Activated CD8-positive, alpha-beta memory T cell treated with anti-CD3 and anti-CD28 coated beads, Interleukin-2, amount 50 U/mL, for 48 hours (primary cell): Measurements from ENCODE around the gene TNIK.

ENCODE experiments used
- DNase-seq: peaks from one replicate; pipeline ENCODE4 v3.0.0-alpha.2; 2020

Gene TNIK

DNA sequence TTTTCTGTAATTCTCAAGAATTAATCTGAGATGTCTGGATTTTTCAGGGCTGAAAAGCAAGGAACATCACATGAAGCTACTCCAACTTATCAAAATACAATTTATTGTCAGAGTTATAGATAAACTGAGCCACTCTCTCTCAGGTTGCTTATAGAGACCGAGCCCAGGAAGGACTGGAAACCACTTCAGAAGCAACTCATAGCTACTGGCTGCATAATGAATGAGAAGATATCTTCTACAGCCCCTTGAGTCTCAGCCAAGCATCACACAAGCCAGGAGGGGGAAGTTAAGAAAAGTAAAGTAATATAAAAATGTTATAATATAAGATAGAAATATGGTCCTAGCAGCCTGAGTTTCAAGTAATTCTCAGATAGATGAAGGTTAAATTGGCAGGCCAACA, 186.0 kb downstream of the TNIK start:
- DNase-seq, result no peak

DNA sequence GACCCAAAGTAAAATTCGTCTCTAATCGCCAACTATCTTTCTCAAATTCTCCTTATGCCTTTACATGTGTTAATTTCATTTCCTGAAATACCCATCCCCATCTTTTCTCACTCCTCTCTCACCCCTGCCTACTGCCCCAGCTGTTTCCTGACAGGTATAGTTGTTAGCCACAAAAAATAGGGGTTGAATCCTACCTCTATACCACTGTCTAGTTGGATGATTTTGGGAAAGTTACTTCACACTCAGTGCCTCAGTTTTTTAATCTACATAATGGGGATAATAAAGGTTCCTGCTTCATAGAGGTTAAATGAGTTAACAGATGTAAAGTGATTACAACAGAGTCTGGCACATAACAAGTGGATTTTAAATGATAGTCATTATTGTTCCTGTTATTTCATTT, 189.7 kb downstream of the TNIK start:
- no peak for DNase-seq

DNA sequence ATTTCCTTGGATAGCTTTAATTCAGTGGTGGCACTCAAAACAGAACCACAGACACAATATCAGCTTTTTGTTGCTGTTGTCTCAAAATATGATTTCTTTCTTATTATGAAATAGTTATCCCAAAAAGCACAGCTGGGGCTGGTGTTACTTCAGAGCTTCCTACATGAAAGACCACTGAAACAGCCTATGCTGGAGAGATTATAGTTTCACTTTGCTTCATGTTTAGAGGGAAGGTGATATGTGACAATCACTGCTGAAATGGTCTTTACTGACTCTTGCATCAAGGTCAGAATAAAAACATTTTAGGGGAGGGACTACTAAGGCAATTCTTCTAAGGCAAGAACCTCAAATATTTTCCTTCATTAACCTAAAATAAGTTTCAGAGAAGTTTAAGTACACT, 190.7 kb downstream of the TNIK start:
- no peak for DNase-seq

DNA sequence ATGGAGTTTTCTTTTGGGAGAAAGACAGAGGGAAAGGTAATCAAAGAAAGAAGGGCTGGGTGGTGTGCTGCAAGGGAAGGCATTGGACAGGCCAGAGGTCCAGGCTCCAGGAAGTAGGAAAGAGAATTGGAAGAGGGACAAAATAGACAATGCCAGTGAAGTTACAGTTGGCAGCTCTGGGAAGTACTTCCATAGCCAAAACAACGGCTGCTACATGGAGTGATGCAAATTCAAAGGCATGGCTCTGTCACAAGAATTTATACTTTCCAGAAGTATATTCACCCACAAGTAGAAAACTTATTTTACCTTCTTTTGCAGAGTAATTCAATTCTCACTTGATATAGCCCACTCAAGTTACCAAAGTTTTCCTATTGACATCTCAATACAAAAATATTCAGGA, 191.5 kb downstream of the TNIK start:
- DNase-seq, result no peak

DNA sequence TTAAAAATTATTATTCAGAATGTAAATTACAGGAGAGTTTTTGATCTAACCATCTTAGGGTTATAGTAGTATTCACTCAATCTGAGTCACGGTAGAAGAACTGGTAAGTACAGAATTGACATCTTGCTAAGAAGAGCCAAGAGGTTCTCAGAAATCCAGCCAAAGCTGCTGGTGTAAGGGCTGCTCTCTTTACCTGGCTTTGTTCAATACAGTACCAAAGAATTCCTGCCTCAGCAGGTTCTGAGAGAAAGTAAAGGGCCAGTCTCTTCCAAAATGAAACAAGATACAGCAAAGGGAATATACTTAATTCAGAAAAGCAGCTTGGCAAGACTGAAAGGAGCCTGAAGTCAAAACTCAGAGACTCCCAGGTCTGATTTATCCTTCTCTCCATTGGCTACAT, 193.1 kb downstream of the TNIK start:
- DNase-seq, result no peak

DNA sequence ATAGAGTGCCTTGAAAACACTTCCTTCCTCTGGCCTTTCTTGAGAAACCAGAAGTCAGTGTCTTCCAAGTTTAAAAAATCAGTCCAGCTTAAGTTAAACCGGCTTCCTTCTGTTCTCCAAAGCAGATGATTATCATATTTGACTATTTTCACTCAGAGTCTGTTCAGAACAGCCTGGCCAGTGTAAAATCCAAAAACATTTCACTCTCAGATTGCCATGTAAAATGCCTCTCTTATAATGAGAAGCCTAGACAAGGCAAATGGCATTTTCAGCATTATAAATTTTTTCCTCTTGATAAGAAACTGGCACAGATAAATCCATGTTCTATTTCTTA, 193.5 kb downstream of the TNIK start:
- no peak for DNase-seq

DNA sequence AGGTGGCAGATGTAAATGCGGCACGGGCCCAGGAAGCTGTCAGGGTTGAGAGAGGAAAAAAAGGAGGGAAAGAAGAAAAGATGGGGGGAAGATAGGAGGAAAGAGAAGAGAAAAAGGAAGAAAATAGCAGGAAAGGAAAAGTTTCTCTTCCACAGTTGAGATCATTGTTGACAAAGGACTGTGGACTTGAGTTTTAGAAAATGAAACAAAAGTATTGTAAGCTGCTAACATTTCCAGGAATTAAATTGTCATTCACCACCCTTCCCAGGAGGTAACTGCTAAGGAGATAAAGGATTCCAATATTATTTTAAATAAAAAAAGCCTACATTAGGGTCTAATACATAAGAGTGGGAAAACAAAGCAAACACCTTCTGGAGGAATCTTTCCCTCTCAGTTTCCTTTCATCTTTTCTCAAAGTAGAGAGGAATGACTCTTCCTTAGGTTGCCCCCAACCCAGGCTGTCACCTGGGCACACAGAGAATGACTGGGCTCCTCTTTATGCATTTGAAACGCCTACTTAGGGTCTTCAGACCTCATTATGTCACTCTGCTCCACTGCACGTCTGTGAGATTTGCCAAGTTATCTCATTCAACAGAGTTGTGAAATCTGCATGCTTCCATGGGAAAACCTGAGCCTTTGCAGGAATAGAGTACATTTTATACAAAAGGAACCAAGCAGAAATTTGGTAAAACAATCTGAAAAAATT, 194.0 kb downstream of the TNIK start:
- DNase-seq, result no peak

DNA sequence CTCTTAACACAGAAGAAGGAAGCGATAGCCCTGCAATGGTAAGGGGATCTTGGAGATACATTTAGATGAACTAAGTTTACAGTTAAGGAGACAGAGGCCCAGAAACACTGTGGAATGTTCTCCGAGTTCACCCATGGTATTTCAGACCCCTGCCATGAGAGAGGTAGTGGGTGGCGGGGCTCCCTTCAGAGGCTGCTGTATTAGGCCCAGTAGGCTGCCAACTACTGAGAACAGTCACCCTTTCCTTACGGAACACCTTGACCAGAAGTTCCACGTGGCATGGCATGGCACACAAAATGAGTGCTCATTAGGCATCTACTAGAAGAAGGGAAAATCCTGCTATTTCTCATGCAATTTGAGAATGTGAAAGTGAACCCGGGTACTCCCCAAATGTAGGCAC, 195.4 kb downstream of the TNIK start:
- no peak for DNase-seq

DNA sequence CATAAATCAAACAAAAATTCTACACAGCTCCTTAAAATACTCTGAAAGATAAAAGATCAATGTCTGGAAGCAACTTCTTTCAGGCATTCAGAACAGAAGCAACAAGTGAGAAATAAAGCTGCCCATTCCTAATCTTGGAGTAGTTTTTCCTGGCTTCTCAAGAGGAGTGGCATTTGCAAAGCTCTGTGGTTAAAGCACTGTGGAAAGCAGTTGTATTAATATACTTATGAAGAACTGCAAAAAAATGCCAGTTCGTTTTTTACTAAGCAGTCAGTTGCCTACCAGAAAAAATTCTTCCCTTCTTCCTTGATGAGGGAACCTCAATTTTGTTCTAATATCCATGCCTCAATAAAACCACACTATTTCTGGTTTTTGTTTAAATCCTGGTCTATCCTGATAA, 197.8 kb downstream of the TNIK start:
- DNase-seq, result no peak

DNA sequence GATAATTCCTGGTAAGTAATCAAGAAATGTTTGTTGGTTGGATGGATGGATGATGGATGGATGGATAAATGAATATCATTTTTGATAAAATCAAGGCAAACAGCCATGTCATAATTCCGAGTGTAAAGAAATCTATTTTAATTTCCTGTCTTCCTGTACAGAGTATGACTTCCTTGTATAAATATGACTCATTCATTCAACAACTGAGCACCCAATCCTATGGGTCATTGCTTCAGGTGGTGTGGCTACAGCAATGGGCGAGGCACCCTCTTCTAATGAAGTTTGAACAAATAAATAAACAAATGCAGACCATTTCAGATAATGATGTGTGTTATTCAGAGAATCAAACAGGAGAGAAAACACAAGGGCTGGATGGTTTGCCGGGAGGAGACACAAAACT, 198.7 kb downstream of the TNIK start:
- no peak for DNase-seq

DNA sequence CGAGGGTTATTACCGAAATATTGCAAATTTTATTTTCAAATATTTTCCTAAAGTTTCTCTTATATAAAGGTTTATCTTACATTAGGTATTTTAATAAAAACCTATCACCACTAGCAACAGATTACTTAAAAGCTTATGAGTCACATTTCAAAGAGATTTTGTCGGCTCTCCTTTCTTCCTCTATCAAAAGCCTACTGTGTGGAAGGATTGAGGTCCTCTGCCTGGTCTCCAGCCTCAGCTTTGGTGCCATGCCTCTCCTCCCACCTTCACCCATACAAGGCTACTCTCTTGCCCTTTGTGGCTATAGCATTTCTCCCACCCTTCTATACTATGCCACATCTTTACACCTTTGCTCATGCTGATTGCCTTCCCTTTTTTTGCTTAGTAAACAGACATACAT, 199.3 kb downstream of the TNIK start:
- DNase-seq, result no peak

DNA sequence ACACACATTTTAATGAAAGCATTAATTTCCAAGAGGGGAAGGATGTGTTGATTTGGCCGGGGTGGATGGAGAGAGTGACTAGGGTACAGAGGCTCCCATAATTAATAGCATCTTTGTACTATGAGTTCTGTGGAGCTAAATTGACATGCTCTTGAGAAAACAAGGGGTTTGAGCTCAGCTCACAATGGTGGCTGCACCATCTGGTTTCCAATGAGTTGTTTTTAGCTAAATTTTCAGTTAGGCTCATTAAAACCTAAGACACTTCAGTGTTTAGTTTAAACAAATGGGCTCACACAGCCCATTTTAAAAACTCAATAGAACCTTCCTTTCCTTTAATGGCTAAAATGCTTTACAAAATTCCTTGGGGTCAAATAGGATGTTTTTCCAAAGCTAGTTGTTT, 199.7 kb downstream of the TNIK start:
- no peak for DNase-seq

DNA sequence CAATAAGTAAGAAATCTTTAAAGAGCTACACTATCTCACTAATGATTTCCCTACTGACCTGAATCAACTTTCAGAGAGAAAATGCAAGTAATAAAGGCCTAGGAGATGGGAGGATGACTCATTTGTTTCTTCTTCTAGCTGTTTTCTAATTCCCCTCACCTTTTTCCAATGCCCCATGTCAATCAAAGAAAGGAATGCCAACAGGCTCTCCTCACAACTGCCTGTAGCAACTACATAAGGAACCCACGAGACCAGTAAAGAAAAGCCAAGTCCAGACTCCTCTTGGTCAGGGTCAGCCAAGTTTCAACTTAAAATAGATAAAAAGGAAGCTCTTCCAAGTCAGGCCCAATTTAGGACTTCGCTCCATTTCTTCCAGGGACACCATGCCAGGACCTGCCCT, 201.9 kb downstream of the TNIK start:
- DNase-seq, result no peak

DNA sequence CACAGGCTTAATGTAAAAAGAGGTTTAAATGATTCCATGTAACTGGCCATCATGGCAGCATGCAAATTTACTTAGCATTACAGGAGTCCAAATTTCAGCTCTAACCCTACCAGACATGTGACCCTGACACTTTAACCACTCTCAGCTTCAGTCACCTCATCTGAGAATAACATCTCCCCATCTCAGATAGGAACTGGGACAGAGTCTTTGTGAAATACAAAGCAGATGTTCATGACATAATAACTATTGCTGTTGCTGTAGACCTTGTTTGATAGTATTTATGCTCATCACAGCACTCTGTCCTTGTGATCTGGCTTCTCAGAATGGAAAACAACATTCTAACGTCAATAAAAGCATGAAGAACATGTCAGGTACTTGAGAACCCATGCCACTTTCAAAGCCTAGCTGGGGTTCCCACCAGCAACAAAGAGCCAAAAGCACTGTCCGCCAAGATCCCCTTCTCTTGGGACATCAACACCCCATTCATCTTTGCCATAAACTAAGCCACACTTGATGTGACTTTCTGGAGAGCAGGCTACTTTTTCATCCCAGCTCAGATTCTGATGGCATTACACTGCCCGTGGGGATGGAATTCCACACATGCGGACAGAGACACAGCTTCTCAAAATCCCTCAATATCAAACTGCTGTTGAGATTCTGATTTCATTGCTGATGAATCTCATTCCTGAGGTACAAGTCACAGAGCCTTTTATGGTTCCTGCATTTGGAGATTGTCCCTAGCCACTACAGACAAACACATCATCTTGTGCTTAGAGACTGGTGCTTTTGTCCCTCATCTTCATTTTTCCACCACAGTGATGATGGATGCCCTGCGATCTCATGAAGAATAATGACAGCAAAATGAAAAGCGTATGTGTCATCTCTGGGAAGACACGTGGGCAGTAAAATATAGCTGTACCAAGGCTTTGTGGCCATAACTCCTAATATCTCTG, 202.7 kb downstream of the TNIK start:
- DNase-seq, result no peak

DNA sequence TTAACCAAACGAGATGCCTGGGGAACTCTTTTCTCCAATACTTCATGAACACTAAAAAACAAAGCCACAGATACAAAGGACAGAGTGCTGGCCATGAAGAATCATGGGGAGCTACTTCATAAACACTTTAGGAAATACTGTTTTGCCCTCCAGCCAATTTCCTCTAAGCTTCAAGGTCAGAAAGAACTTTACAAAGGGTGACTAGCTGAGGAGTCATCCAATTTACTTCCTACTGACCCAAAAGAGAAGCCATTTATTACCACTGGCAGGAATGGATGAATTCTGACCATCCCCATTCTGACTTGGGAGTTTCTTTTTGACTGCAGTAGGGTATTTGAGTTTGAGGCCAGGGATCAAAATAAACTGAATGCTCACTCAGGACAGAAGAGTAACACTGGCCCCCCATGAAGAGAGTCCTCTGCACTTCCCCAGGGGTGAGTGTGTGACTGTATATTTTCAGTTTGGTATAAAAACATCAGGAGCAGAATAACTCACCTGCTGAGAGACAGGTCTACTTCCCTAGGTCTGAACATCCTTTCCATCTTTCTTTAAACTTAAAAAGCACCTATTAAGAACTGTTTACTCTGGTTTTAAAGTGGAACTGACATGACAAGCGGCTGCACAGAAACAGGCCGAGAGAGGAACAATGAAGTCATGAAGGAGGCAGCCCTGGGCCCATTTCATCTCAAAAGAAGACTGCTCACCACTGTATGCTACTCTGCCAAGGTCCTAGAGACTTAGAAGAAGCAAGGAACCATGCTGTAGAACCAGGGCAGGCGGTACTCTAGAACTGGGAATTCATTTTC, 203.6 kb downstream of the TNIK start:
- DNase-seq, result no peak

DNA sequence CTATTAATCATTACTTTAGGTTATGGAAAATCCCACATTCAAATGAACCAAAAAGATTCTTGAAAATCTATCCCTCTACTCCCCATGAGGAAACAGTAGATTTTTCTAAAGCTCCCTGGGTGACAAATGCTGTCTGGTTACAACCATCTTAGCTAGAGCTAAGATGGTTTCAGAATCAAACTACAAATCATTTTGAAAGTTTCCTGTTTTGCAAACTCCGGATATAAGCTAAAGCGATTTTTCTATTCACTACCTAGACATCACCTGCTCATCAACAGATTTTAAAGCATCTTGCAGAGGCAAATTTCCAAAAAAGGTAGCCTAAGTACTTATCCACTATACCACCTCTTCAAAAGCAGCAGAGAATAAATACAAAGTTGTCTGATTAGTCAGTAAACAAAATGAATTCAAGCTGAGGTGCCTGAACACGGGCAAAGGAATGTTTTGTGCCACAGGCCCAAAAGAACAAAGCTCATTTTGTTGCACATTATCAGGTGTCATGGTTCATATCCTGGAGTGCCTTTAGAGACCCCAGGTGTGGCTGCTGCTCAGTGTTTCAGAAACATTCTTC, 204.9 kb downstream of the TNIK start:
- no peak for DNase-seq

DNA sequence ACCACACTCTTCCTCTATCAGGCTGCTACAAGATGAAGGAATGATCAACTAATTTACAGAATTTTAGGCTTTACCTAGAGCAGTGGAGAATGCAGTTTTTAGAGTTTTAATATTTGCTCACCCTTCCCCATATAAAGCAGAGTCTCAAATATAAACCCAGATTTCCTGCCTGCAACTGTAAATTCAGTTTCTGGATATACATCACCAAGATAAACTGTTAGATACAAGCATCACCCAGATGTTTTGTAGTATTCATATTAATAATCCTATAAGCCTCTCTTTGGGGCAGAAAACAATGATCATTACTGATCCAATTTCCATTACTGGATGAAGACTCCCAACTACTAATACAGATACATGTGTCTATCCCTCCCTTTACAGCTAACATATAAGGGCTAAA, 205.9 kb downstream of the TNIK start:
- no peak for DNase-seq

DNA sequence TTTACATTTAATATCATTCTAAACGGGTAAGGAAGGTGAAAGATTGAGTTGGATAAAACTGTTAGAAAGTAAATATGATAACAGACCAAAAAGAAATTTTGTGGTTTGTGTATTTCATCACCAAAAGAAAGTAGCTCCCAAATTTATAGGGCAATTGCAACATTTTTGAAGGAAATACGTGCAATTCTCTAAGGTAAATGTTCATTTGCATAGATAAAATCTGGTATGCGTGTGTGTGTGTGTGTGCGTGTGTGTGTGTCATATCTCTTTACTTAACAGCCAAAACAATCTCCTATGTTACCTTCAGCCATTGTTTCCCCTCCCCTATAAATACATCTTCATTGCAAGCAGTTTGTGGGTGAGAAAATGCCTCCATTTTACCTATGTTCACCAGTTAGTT, 208.4 kb downstream of the TNIK start:
- no peak for DNase-seq

DNA sequence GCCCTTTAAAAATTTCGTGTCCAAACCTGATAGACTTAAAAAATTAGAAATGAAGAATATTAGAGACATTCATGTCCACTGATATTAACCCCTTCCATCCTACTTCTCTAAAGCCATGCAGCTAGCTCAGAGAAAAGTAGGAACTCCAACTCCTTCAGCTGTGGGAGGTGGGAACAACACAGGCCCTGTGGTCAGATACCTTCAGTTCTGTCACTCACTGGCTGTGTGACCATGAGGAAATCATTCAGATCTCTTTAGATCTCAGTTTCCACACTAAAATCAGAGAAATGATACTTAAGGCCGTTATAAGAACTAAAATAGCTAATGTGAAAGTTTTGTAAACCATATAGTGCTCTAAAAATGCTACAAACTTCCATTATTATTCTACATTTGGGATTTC, 209.8 kb downstream of the TNIK start:
- no peak for DNase-seq

DNA sequence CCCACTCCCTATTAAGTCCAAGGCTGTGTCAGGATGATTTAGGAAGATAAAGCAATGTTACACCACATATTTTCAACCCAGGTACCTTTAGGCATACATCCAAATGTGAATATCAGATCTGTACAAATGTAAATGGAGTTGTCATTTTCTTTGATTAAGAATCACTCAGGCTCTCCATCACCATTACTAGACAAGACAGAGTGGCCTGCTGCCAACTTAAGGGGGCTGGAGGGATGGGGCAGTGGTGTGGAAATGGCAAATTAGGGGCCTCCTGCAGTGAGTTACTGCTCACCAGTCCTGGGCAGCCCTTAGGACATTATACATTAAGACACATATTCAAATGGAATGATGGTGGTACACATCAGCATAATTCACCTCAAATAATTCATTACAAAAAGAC, 211.0 kb downstream of the TNIK start:
- DNase-seq, result no peak

DNA sequence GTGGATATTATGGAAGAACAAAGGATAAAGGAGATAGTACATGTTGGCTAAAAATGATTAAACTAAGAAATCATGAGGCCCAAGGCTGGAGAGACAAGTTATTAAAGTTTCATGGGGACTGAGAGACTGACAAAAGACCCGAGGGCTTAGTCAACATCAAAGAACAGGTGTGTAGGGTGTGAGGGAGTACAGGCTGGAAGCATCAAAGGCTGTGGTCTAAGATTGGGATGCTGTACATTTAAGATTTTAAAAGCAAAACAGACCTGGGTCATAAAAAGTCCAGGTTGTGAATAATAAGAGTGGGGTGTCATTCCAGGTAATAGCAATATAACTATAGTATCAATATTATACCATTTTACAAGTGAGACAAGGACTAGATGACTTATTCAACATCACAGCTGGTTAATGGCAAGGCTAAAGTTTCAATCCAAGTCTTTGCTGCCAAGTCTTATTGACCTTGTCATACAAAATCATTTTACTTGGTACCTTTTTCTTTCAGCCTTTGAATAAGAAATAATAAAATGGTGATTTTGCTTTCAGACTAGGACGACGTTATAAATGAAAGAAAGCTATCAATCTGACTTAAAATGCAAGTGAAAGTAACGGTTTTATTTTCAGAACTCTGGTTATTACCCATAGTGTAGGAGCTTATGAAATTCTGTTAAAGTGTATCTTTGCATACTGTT, 211.6 kb downstream of the TNIK start:
- DNase-seq, result no peak
